ENCODE measurements around the gene EP400.
"Not testable (repeated sequence)": the region's sequence is repeated elsewhere in the genome, so short reads cannot be mapped to it uniquely, and the experiment has no call there.

The EP400 gene

GRCh38 chr12:132021031-132021871 lies 71.5 kb downstream of the EP400 start:
- DNase-seq = no peak

GRCh38 chr12:132021965-132022364 lies 72.2 kb downstream of the EP400 start:
- no peak for DNase-seq

GRCh38 chr12:132023658-132024057 lies 73.9 kb downstream of the EP400 start:
- no peak for DNase-seq

GRCh38 chr12:132024758-132025157 lies 75.0 kb downstream of the EP400 start:
- no peak for DNase-seq

GRCh38 chr12:132025526-132025925 lies 75.8 kb downstream of the EP400 start:
- DNase-seq = no peak

GRCh38 chr12:132026061-132026795 lies 76.5 kb downstream of the EP400 start:
- no peak for DNase-seq

- no peak for DNase-seq
Measured at GRCh38 chr12:132026796-132027500, 77.2 kb downstream of the EP400 start.

- no peak for DNase-seq
Measured at GRCh38 chr12:132027636-132028035, 77.9 kb downstream of the EP400 start.

GRCh38 chr12:132028111-132028510 lies 78.4 kb downstream of the EP400 start:
- DNase-seq = no peak

- no peak for DNase-seq
Measured at GRCh38 chr12:132029503-132030300, 80.0 kb downstream of the EP400 start.

- no peak for DNase-seq
Measured at GRCh38 chr12:132030367-132031038, 80.8 kb downstream of the EP400 start.

GRCh38 chr12:132033627-132034026 lies 83.9 kb downstream of the EP400 start:
- no peak for DNase-seq

GRCh38 chr12:132036063-132036683 lies 86.4 kb downstream of the EP400 start:
- DNase-seq = no peak

GRCh38 chr12:132040906-132041606 lies 91.3 kb downstream of the EP400 start:
- no peak for DNase-seq

GRCh38 chr12:132043216-132043615 lies 93.5 kb downstream of the EP400 start:
- no peak for DNase-seq

GRCh38 chr12:132043770-132044467 lies 94.2 kb downstream of the EP400 start:
- no peak for DNase-seq

GRCh38 chr12:132044661-132045412 lies 95.1 kb downstream of the EP400 start:
- DNase-seq = no peak

- DNase-seq = no peak
Measured at GRCh38 chr12:132045751-132046150, 96.0 kb downstream of the EP400 start.

- DNase-seq = no peak
Measured at GRCh38 chr12:132046561-132046960, 96.8 kb downstream of the EP400 start.

- not testable (repeated sequence) for DNase-seq
Measured at GRCh38 chr12:132047630-132048029, 97.9 kb downstream of the EP400 start.

Measured in stimulated activated CD4-positive, alpha-beta T cell treated with anti-CD3 and anti-CD28 coated beads, Interleukin-4, amount 100 ng/mL, for 24 hours (primary cell).